ENCODE data around the gene TRIM66.

GRCh38 chr11:8686325-8686724, 3.9 kb upstream of the TRIM66 start:
- no peak for TF ChIP-seq GTF2F1 (IDR thresholded peaks at IDR 0.05; ENCODE audit: low read depth, low read length)
- TF ChIP-seq JUN (IDR thresholded peaks at IDR 0.05; ENCODE audit: borderline replicate concordance, low read depth, low read length): no peak
- TF ChIP-seq JUN (CRISPR knock-in tag; IDR thresholded peaks at IDR 0.05; ENCODE audit: borderline replicate concordance): no peak
- no peak for TF ChIP-seq CBX5 (IDR thresholded peaks at IDR 0.05; ENCODE audit: borderline replicate concordance, low read depth)
- TF ChIP-seq ZNF232 (CRISPR knock-in tag; IDR thresholded peaks at IDR 0.05): no peak
- TF ChIP-seq ELF1 (tag; IDR thresholded peaks at IDR 0.05): no peak
- TF ChIP-seq CHD2 (IDR thresholded peaks at IDR 0.05; ENCODE audit: low read depth, low read length): no peak
- TF ChIP-seq, protein P1, sequence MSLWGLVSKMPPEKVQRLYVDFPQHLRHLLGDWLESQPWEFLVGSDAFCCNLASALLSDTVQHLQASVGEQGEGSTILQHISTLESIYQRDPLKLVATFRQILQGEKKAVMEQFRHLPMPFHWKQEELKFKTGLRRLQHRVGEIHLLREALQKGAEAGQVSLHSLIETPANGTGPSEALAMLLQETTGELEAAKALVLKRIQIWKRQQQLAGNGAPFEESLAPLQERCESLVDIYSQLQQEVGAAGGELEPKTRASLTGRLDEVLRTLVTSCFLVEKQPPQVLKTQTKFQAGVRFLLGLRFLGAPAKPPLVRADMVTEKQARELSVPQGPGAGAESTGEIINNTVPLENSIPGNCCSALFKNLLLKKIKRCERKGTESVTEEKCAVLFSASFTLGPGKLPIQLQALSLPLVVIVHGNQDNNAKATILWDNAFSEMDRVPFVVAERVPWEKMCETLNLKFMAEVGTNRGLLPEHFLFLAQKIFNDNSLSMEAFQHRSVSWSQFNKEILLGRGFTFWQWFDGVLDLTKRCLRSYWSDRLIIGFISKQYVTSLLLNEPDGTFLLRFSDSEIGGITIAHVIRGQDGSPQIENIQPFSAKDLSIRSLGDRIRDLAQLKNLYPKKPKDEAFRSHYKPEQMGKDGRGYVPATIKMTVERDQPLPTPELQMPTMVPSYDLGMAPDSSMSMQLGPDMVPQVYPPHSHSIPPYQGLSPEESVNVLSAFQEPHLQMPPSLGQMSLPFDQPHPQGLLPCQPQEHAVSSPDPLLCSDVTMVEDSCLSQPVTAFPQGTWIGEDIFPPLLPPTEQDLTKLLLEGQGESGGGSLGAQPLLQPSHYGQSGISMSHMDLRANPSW (CRISPR knock-in tag; IDR thresholded peaks at IDR 0.05): no peak
- TF ChIP-seq YY1 (IDR thresholded peaks at IDR 0.05; ENCODE audit: borderline replicate concordance in 1 of 3, control insufficient read depth in 1 of 3, extremely low read depth in 1 of 3, insufficient read depth in 3 of 3, insufficient read length in 1 of 3, insufficient replicate concordance in 2 of 3, low read depth in 1 of 3, low read length in 2 of 3): no peak
- TF ChIP-seq ATF3 (IDR thresholded peaks at IDR 0.05): no peak
- no peak for TF ChIP-seq ATF3 (CRISPR knock-in tag; conservative IDR thresholded peaks at IDR 0.05)
- TF ChIP-seq PURB (CRISPR knock-in tag; IDR thresholded peaks at IDR 0.05; ENCODE audit: low read depth): no peak
- no peak; the same call in 1 of the 2 replicates for TF ChIP-seq POLR2A (conservative IDR thresholded peaks at IDR 0.05)
- TF ChIP-seq ZNF511 (CRISPR knock-in tag; IDR thresholded peaks at IDR 0.05): no peak
- no peak for TF ChIP-seq CSDE1 (IDR thresholded peaks at IDR 0.05)
- no peak for TF ChIP-seq PHB (CRISPR knock-in tag; IDR thresholded peaks at IDR 0.05)

Measured in K562 (cell line).